ENCODE data around the gene NDUFAF2. TPM values are rescaled to one million over a fixed set of nuclear protein-coding genes. Genes with fewer than 3 reads are reported as not detected.
A peak's percentile ranks its signal among the peaks of the same experiment; 100 is the strongest.

NDUFAF2 gene
- total RNA-seq, 1 donor from 2014 or later = 32.3 TPM

DNA sequence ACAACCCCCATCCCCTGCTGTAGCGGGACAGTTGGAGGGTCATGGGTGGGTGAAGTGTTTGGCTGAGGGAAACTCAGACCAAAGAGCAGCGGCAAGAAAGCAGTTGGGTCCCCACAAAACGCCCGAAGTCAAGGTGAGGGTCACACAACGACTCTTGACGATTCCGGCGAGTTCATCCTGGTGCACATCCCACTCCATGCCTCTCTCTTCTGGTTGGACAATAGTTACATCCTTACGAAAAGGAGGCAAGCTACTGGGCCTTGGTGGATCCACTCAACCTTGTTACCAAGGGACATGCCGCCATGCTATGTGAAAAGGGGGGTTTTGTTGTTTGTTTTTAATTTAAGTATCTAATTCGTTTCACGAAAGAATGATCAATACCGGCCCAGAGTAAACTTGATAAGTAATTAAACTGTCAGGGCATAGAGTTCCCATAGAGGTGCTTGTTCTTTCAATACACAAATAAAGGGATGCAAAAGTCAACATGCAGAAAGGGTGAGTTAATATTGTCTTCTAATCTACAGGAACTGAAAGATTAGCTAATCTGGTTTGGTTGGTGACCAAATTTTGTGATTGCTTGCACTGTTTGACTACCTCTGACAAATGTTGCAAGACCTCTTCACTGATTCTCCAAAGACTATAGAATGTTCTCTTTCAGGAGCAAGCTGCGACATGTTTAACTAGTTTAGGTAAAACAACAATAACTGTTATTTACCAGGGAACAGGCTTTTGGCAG lies 218.0 kb downstream of the NDUFAF2 start:
- H3K4me3 ChIP-seq (ENCODE audit: low read depth, low read length) = peak overlapping the region; percentile 93
- TF ChIP-seq, protein P1, sequence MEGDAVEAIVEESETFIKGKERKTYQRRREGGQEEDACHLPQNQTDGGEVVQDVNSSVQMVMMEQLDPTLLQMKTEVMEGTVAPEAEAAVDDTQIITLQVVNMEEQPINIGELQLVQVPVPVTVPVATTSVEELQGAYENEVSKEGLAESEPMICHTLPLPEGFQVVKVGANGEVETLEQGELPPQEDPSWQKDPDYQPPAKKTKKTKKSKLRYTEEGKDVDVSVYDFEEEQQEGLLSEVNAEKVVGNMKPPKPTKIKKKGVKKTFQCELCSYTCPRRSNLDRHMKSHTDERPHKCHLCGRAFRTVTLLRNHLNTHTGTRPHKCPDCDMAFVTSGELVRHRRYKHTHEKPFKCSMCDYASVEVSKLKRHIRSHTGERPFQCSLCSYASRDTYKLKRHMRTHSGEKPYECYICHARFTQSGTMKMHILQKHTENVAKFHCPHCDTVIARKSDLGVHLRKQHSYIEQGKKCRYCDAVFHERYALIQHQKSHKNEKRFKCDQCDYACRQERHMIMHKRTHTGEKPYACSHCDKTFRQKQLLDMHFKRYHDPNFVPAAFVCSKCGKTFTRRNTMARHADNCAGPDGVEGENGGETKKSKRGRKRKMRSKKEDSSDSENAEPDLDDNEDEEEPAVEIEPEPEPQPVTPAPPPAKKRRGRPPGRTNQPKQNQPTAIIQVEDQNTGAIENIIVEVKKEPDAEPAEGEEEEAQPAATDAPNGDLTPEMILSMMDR (conservative IDR thresholded peaks at IDR 0.05; ENCODE audit: low read depth, low read length) = no peak
- DNase-seq (ENCODE audit: low read depth) = no peak

DNA sequence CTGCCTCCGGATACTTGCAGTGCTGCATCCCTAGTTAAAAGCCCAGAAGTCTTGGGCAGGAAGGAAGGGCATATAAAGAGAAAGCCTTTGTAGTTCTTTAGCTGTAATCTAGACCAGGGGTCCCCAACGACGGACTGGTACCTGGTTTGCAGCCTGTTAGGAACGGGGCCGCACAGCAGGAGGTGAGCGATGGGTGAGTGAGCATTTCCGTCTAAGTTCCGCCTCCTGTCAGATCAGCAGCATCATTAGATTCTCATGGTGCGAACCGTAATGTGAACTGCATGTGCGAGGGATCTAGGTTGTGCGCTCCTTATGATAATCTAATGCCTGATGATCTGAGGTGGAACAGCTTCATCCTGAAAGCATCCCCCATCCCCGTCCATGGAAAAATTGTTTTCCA lies 218.9 kb downstream of the NDUFAF2 start:
- no peak for DNase-seq (ENCODE audit: low read depth)
- H3K4me3 ChIP-seq (ENCODE audit: low read depth, low read length) = peak overlapping the region; percentile 93
- TF ChIP-seq, protein P1 (conservative IDR thresholded peaks at IDR 0.05; ENCODE audit: low read depth, low read length) = no peak

DNA sequence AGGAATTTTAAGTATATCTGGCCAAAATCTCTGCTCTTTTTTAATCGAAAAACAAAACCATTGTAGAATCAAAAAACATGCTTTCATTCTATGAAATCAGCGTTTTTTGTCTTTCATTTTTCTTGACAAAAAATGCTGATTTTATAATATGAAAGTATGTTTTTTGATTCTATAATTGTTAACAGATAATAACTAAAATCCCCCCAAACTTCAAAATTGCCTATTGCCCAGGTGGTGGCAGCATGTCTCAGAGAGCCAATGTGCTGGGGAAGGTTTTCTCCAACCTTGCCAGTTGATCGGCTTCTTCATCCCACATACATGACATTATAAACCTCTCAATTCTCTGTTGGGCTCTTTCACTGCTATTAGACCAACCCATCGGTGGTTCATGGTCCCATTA lies 222.4 kb downstream of the NDUFAF2 start:
- TF ChIP-seq, protein P1 (conservative IDR thresholded peaks at IDR 0.05; ENCODE audit: low read depth, low read length) = peak; percentile 72
- DNase-seq (ENCODE audit: low read depth) = no peak
- H3K4me3 ChIP-seq (ENCODE audit: low read depth, low read length) = no peak overlapping the region

DNA sequence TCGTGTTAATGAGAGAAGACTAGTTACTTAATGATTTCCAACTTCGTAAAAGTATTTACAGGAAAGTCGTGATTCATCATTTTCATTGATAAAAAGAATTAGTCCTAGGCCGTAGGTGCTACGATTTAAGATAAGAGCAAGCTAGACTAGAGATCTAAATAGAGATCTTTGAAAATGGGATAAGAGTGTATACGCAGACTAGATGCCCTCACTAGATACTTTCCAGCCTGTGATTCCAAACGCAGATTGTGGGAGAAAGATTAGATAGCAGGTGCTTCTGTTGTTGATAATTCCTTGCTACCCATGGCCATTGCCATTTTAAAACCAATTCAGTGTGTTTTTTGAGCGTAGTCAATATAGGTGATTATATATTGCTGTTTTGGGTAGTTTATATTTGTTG lies 223.9 kb downstream of the NDUFAF2 start:
- TF ChIP-seq, protein P1 (conservative IDR thresholded peaks at IDR 0.05; ENCODE audit: low read depth, low read length) = no peak
- no peak overlapping the region for H3K4me3 ChIP-seq (ENCODE audit: low read depth, low read length)
- DNase-seq (ENCODE audit: low read depth) = no peak

DNA sequence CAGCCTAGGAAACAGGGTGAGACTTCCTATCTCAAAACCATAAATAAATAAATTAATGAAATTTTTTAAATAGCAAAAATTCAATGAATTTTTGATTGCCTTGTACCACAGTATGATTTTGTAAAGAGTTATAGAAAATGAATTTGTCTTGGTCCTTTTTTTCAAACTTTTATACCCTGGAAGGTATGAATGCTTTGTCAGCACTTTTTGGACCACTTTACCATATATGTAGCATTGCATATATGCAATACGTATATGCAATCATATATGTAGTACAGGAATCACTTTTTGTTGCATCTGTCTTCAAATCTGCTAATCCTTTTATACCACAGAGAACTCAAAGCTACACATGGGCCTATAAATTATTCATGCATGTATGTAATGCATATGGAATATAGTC lies 226.5 kb downstream of the NDUFAF2 start:
- no peak overlapping the region for H3K4me3 ChIP-seq (ENCODE audit: low read depth, low read length)
- TF ChIP-seq, protein P1 (conservative IDR thresholded peaks at IDR 0.05; ENCODE audit: low read depth, low read length) = no peak
- DNase-seq (ENCODE audit: low read depth) = no peak

DNA sequence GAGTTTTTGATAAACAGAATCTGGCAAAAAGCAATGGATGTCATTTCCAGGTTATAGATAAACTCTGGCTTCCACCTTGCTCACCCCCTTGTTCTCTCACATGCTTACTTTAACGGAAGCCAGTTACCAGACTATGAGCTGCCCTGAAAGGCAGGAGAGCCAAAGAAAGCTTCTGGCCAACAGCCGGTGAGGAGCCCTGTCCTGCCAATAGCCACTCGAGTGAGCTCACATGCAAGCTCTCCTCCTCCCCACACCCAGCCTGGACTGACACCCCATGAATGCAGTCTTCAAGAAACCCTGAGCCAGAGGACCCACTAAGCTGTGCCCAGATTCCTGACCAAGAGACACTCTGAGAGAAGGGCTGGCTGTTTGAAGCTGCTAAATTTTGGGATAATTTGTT lies 231.6 kb downstream of the NDUFAF2 start:
- no peak overlapping the region for H3K4me3 ChIP-seq (ENCODE audit: low read depth, low read length)
- TF ChIP-seq, protein P1 (conservative IDR thresholded peaks at IDR 0.05; ENCODE audit: low read depth, low read length) = no peak
- no peak for DNase-seq (ENCODE audit: low read depth)

DNA sequence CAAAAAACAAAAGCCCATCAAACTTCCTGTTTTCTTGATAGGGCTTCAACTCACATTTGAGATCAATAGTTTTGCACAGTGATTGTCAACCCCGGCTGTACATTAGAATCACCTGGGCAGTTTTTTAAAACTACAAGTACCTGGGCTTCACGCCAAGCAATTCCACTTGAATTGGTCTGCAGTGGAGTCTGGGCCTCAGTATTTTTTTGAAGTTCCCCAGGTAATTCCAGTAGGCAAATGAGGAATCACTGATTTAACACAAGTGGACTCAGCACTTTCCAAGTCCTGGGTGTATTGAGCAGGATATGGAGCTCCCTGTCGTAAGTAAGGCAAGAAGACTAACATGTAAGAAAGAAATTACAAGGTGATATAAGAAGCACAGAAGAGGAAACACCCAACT lies 232.1 kb downstream of the NDUFAF2 start:
- no peak for DNase-seq (ENCODE audit: low read depth)
- no peak overlapping the region for H3K4me3 ChIP-seq (ENCODE audit: low read depth, low read length)
- TF ChIP-seq, protein P1 (conservative IDR thresholded peaks at IDR 0.05; ENCODE audit: low read depth, low read length) = no peak
